Caco-2 (cell line): ENCODE data around the gene ATXN7L3. TPM values are rescaled to one million over a fixed set of nuclear protein-coding genes. Genes with fewer than 3 reads are reported as not detected.
A peak's percentile ranks its signal among the peaks of the same experiment; 100 is the strongest.

Source experiments
- BruUV-seq: library from RNA; stranded (reverse); fragments of 400-500 nt; replicated peaks from 2 replicates; lab custom pipeline; 2021; lab: Mats Ljungman, UMichigan
- CTCF ChIA-PET: fragments of 300-600 bp; sonication (Branson Sonifier 250); formaldehyde crosslinking; loops from one replicate; lab custom pipeline; 2022; ENCODE audit warnings: antibody characterized with exemption; lab: Charles Lee
- POLR2A ChIA-PET: fragments of 300-600 bp; sonication (Branson Sonifier 250); formaldehyde crosslinking; loops from one replicate; lab custom pipeline; 2022; ENCODE audit warnings: antibody characterized with exemption; lab: Charles Lee
- DNase-seq, 2 experiments: peaks; one replicate each; pipeline versions ENCODE4 v3.0.0 to v3.0.0-alpha.2; 2020 to 2022
- H3K27me3 ChIP-seq: replicated peaks from 2 replicates; pipeline ENCODE4 v1.6.0; 2011; ENCODE audit warnings: low read length; ENCODE audit not compliant: control insufficient read depth, insufficient read depth
- H3K36me3 ChIP-seq: 2 replicates; pipeline ENCODE4 v1.5.1; 2011; ENCODE audit warnings: low read length; ENCODE audit not compliant: control insufficient read depth, insufficient read depth
- H3K4me1 ChIP-seq: fragments of 250-450 bp; sonication (Bioruptor Pico); 2 replicates; pipeline ENCODE4 v1.5.1; 2020; ENCODE audit warnings: mild to moderate bottlenecking
- H3K4me3 ChIP-seq: 2 replicates; pipeline ENCODE4 v1.5.1; 2011; ENCODE audit warnings: low read depth, mild to moderate bottlenecking, control low read depth, low read length
- H3K9me3 ChIP-seq: fragments of 250-450 bp; sonication (Bioruptor Pico); 2 replicates; pipeline ENCODE4 v1.5.1; 2020; ENCODE audit warnings: mild to moderate bottlenecking, moderate library complexity
- H3K27ac Mint-ChIP-seq: one replicate; pipeline ENCODE4 v1.8.0; 2022; ENCODE audit warnings: mixed read lengths; ENCODE audit not compliant: unreplicated experiment
- H3K27me3 Mint-ChIP-seq: one replicate; pipeline ENCODE4 v1.8.0; 2022; ENCODE audit warnings: mixed read lengths; ENCODE audit not compliant: insufficient read depth, unreplicated experiment
- H3K36me3 Mint-ChIP-seq: one replicate; pipeline ENCODE4 v1.8.0; 2022; ENCODE audit warnings: mild to moderate bottlenecking, mixed read lengths; ENCODE audit not compliant: insufficient read depth, unreplicated experiment
- H3K4me1 Mint-ChIP-seq: one replicate; pipeline ENCODE4 v1.8.0; 2022; ENCODE audit warnings: low read depth, mixed read lengths; ENCODE audit not compliant: unreplicated experiment
- H3K4me3 Mint-ChIP-seq: one replicate; pipeline ENCODE4 v1.8.0; 2022; ENCODE audit warnings: mild to moderate bottlenecking, moderate library complexity, mixed read lengths; ENCODE audit not compliant: unreplicated experiment
- H3K9me3 Mint-ChIP-seq: one replicate; pipeline ENCODE4 v1.8.0; 2022; ENCODE audit warnings: mixed read lengths; ENCODE audit not compliant: unreplicated experiment
- intact Hi-C: fragments of 100-400 bp; cut with micrococcal nuclease; formaldehyde crosslinking; loops from one replicate; pipeline ENCODE4 v1.10.0; 2022; ENCODE audit not compliant: unreplicated experiment
- total RNA-seq: library from RNA; stranded (reverse); gene quantifications from 2 replicates; pipeline ENCODE4 v1.2.3, GENCODE V29; 2022
- TF ChIP-seq, protein P1 (sequence below), 2 experiments: fragments of 200-600 bp in 1 of 2; IDR thresholded peaks; 1 replicate in 1 of 2; 2 replicates in 1 of 2; pipeline versions ENCODE4 v1.5.1 to v1.8.0; 2011 to 2022; ENCODE audit warnings: antibody characterized with exemption in 1 of 2, control low read depth in 1 of 2, inconsistent platforms in 1 of 2, low read depth in 1 of 2, low read length in 1 of 2, mild to moderate bottlenecking in 1 of 2, moderate library complexity in 1 of 2; ENCODE audit not compliant: insufficient read depth in 1 of 2, severe bottlenecking in 1 of 2, unreplicated experiment in 1 of 2

Gene ATXN7L3
- total RNA-seq, 1 experiment from 2014 or later: 92.0 TPM

- intact Hi-C loops: no loop called here
- H3K27ac Mint-ChIP-seq: no peak overlapping the region
- no peak overlapping the region for H3K4me3 ChIP-seq
- H3K4me1 ChIP-seq: peaks cover 26% of the 10 kb centered on the region
- no peak for DNase-seq
- H3K4me3 Mint-ChIP-seq: no peak overlapping the region
- peaks cover 3% of the 10 kb centered on the region for H3K36me3 ChIP-seq
- no peaks in the 10 kb centered on the region for H3K9me3 Mint-ChIP-seq
- H3K4me1 Mint-ChIP-seq: peaks cover 13% of the 10 kb centered on the region
- H3K36me3 Mint-ChIP-seq: peaks cover 78% of the 10 kb centered on the region
- no peaks in the 10 kb centered on the region for H3K27me3 ChIP-seq
- TF ChIP-seq, protein P1, sequence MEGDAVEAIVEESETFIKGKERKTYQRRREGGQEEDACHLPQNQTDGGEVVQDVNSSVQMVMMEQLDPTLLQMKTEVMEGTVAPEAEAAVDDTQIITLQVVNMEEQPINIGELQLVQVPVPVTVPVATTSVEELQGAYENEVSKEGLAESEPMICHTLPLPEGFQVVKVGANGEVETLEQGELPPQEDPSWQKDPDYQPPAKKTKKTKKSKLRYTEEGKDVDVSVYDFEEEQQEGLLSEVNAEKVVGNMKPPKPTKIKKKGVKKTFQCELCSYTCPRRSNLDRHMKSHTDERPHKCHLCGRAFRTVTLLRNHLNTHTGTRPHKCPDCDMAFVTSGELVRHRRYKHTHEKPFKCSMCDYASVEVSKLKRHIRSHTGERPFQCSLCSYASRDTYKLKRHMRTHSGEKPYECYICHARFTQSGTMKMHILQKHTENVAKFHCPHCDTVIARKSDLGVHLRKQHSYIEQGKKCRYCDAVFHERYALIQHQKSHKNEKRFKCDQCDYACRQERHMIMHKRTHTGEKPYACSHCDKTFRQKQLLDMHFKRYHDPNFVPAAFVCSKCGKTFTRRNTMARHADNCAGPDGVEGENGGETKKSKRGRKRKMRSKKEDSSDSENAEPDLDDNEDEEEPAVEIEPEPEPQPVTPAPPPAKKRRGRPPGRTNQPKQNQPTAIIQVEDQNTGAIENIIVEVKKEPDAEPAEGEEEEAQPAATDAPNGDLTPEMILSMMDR (IDR thresholded peaks at IDR 0.05; ENCODE audit: insufficient read depth in 1 of 2, low read depth in 1 of 2, low read length in 1 of 2, severe bottlenecking in 1 of 2, unreplicated experiment in 1 of 2): no peak
- H3K27me3 Mint-ChIP-seq: no peaks in the 10 kb centered on the region
- H3K9me3 ChIP-seq: no peaks in the 10 kb centered on the region
- ChIA-PET POLR2A (no interaction called here), CTCF (interaction anchor here (0.6 kb wide), 1 partner anchor 9 kb away, joined by 3 read pairs; the partner anchor contains the start of gene ATXN7L3)
- BruUV-seq: no TSS peak
Measured at GRCh38 chr17:44190481-44190880, 9.2 kb downstream of the ATXN7L3 start.

- Mint-ChIP-seq H3K9me3 (no peaks in the 10 kb centered on the region), H3K4me1 (peaks cover 18% of the 10 kb centered on the region), H3K4me3 (no peak overlapping the region), H3K27ac (no peak overlapping the region), H3K27me3 (no peaks in the 10 kb centered on the region), H3K36me3 (peaks cover 77% of the 10 kb centered on the region)
- 0 out of 2 replicates have a peak, but pooled peaks cover 3% of the 10 kb centered on the region for H3K36me3 ChIP-seq
- ChIA-PET POLR2A (interaction anchor here (0.5 kb wide), 1 partner anchor 11 kb away, joined by 4 read pairs; the partner anchor contains the start of gene ATXN7L3), CTCF (no interaction called here)
- TF ChIP-seq, protein P1 (IDR thresholded peaks at IDR 0.05; ENCODE audit: insufficient read depth in 1 of 2, low read depth in 1 of 2, low read length in 1 of 2, severe bottlenecking in 1 of 2, unreplicated experiment in 1 of 2): no peak
- intact Hi-C loops: no loop called here
- H3K27me3 ChIP-seq: no peaks in the 10 kb centered on the region
- no peak overlapping the region for H3K4me3 ChIP-seq
- no peak for DNase-seq
- H3K4me1 ChIP-seq: peaks cover 29% of the 10 kb centered on the region
- no TSS peak for BruUV-seq
- H3K9me3 ChIP-seq: no peaks in the 10 kb centered on the region
Measured at GRCh38 chr17:44188576-44189403, 10.9 kb downstream of the ATXN7L3 start.

- Mint-ChIP-seq H3K4me1 (peaks cover 12% of the 10 kb centered on the region), H3K27me3 (no peaks in the 10 kb centered on the region), H3K4me3 (peak overlapping the region; percentile 90), H3K27ac (peak overlapping the region; percentile 91), H3K9me3 (no peaks in the 10 kb centered on the region), H3K36me3 (peaks cover 75% of the 10 kb centered on the region)
- ChIA-PET CTCF (interaction anchor here (0.6 to 2.0 kb wide), 11 partner anchors 12 to 104 kb away, joined by 3 to 15 read pairs (median 5); partner anchors contain the start of genes ASB16, ATXN7L3 and HDAC5), POLR2A (interaction anchor here (0.6 to 1.4 kb wide), 8 partner anchors 12 to 173 kb away, joined by 3 to 11 read pairs (median 5); partner anchors contain the start of genes ATXN7L3, SLC25A39, TMEM101 and UBTF)
- peaks cover 3% of the 10 kb centered on the region; the same call in 1 of the 2 replicates for H3K36me3 ChIP-seq
- BruUV-seq: no TSS peak
- TF ChIP-seq, protein P1 (IDR thresholded peaks at IDR 0.05; ENCODE audit: insufficient read depth in 1 of 2, low read depth in 1 of 2, low read length in 1 of 2, severe bottlenecking in 1 of 2, unreplicated experiment in 1 of 2): no peak
- DNase-seq: no peak
- peak overlapping the region; percentile 86 for H3K4me3 ChIP-seq
- intact Hi-C loops: no loop called here
- H3K9me3 ChIP-seq: no peaks in the 10 kb centered on the region
- no peaks in the 10 kb centered on the region for H3K27me3 ChIP-seq
- peaks cover 15% of the 10 kb centered on the region for H3K4me1 ChIP-seq
Measured at GRCh38 chr17:44187131-44187899, 12.4 kb downstream of the ATXN7L3 start.
